CD4-positive, CD25-positive, alpha-beta regulatory T cell (primary cell): ENCODE measurements around the gene PCCA. TPM values are rescaled to one million over a fixed set of nuclear protein-coding genes. Genes with fewer than 3 reads are reported as not detected.
"Not testable (repeated sequence)": the region's sequence is repeated elsewhere in the genome, so short reads cannot be mapped to it uniquely, and the experiment has no call there.

ENCODE experiments used
- ATAC-seq, 2 donors: fragments of 150-1000 bp; cut with Tn5 transposase; one replicate each; pipeline ENCODE4 v1.10.0; 2021; ENCODE audit warnings: low read depth in 2 of 2, moderate number of reproducible peaks in 2 of 2, moderate library complexity in 1 of 2
- DNase-seq, 3 donors: peaks; one replicate each; pipeline versions ENCODE4 v3.0.0 to v3.0.0-alpha.2; 2012 to 2022; ENCODE audit warnings: mixed read lengths in 1 of 3
- H3K27ac ChIP-seq: one replicate; pipeline ENCODE4 v1.7.0; 2013; ENCODE audit warnings: mild to moderate bottlenecking, low read length; ENCODE audit not compliant: insufficient read depth, poor library complexity, severe bottlenecking
- H3K27me3 ChIP-seq: one replicate; pipeline ENCODE4 v1.7.0; 2013; ENCODE audit warnings: low read length; ENCODE audit not compliant: control insufficient read depth, insufficient read depth
- H3K36me3 ChIP-seq: one replicate; pipeline ENCODE4 v1.7.0; 2013; ENCODE audit warnings: mild to moderate bottlenecking, low read length, moderate library complexity; ENCODE audit not compliant: control insufficient read depth, insufficient read depth
- H3K4me1 ChIP-seq: 2 replicates; pipeline ENCODE4 v1.7.0; 2013; ENCODE audit warnings: mild to moderate bottlenecking, low read length; ENCODE audit not compliant: insufficient read depth, control insufficient read depth, poor library complexity, severe bottlenecking
- H3K4me3 ChIP-seq: one replicate; pipeline ENCODE4 v1.7.0; 2013; ENCODE audit warnings: low read depth, mild to moderate bottlenecking, low read length, moderate library complexity
- H3K9me3 ChIP-seq, 2 experiments: 1 replicate in 1 of 2; 2 replicates in 1 of 2; pipeline ENCODE4 v1.7.0; 2013; ENCODE audit warnings: low read length in 2 of 2, mild to moderate bottlenecking in 1 of 2, moderate library complexity in 1 of 2; ENCODE audit not compliant: control insufficient read depth in 2 of 2
- H3K27ac Mint-ChIP-seq, 3 donors: one replicate each; pipeline ENCODE4 v1.8.0; 2020 to 2022; ENCODE audit warnings: mild to moderate bottlenecking in 3 of 3, mixed read lengths in 3 of 3, moderate library complexity in 2 of 3
- H3K27me3 Mint-ChIP-seq: one replicate; pipeline ENCODE4 v1.8.0; 2022; ENCODE audit warnings: mild to moderate bottlenecking, mixed read lengths
- H3K36me3 Mint-ChIP-seq: one replicate; pipeline ENCODE4 v1.8.0; 2020; ENCODE audit warnings: mixed read lengths
- H3K4me1 Mint-ChIP-seq, 4 donors: one replicate each; pipeline ENCODE4 v1.8.0; 2020 to 2022; ENCODE audit warnings: mixed read lengths in 4 of 4, mild to moderate bottlenecking in 1 of 4
- H3K4me3 Mint-ChIP-seq, 4 donors: one replicate each; pipeline ENCODE4 v1.8.0; 2020 to 2022; ENCODE audit warnings: mild to moderate bottlenecking in 4 of 4, mixed read lengths in 4 of 4, moderate library complexity in 3 of 4
- H3K9me3 Mint-ChIP-seq, 7 donors: one replicate each; pipeline ENCODE4 v1.8.0; 2020 to 2022; ENCODE audit warnings: mixed read lengths in 7 of 7, mild to moderate bottlenecking in 3 of 7, moderate library complexity in 2 of 7
- polyA plus RNA-seq, 4 donors: library from polyadenylated mRNA; unstranded; fragments of 300-500 nt; fragmentation: Illumina TruSeq; gene quantifications; one replicate each; pipeline ENCODE4 v1.2.3, GENCODE V29; 2021
- total RNA-seq: library from RNA; stranded (reverse); gene quantifications from one replicate; pipeline ENCODE4 v1.2.3, GENCODE V29; 2022

The PCCA gene
- total and polyA plus RNA-seq, 5 donors from 2014 or later: 8.0 to 14.8 (median 10.4) TPM

DNA sequence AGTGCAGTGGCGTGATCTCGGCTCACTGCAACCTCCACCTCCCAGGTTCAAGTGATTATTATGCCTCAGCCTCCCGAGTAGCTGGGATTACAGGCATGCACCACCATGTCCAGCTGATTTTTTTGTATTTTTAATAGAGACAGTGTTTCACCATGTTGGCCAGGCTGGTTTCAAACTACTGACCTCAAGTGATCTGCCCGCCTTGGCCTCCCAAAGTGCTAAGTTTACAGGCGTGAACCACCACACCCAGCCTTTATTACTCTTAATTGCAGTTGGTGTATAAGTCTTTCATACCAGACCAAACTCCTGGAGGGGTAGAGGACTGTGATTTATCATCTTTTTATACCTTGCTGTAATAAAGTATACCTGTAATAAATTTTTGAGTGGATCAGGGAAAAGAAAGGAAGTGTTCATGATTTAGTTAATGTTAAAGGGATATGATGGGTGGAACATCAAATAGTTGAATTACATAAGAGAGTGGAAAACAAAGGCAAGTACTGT lies 52.6 kb downstream of the PCCA start:
- H3K9me3 ChIP-seq, H3K27me3 ChIP-seq, H3K4me3 ChIP-seq, H3K36me3 ChIP-seq, H3K4me1 ChIP-seq, ATAC-seq, H3K27ac ChIP-seq, H3K4me3 Mint-ChIP-seq, H3K27ac Mint-ChIP-seq, DNase-seq, H3K9me3 Mint-ChIP-seq, H3K27me3 Mint-ChIP-seq: not testable (repeated sequence)
- Mint-ChIP-seq H3K36me3 (peaks cover 33% of the 10 kb centered on the region), H3K4me1 (peaks cover 0 to 16% (median 5%) of the 10 kb centered on the region in 4 donors)

GRCh38 chr13:100146534-100146933 lies 57.6 kb downstream of the PCCA start:
- no peaks in the 10 kb centered on the region for H3K27me3 Mint-ChIP-seq
- peaks cover 0 to 4% (median 0%) of the 10 kb centered on the region in 7 donors for H3K9me3 Mint-ChIP-seq
- peaks cover 0 to 3% (median 0%) of the 10 kb centered on the region in 4 donors for H3K4me1 Mint-ChIP-seq
- Histone ChIP-seq H3K36me3 (peaks cover 12% of the 10 kb centered on the region), H3K9me3 (no peaks in the 10 kb centered on the region), H3K27me3 (no peaks in the 10 kb centered on the region), H3K4me1 (no peaks in the 10 kb centered on the region), H3K4me3 (no peak overlapping the region), H3K27ac (no peak overlapping the region)
- H3K27ac Mint-ChIP-seq: no peak overlapping the region
- no peak for ATAC-seq
- DNase-seq: no peak
- H3K4me3 Mint-ChIP-seq: no peak overlapping the region
- peaks cover 34% of the 10 kb centered on the region for H3K36me3 Mint-ChIP-seq

DNA sequence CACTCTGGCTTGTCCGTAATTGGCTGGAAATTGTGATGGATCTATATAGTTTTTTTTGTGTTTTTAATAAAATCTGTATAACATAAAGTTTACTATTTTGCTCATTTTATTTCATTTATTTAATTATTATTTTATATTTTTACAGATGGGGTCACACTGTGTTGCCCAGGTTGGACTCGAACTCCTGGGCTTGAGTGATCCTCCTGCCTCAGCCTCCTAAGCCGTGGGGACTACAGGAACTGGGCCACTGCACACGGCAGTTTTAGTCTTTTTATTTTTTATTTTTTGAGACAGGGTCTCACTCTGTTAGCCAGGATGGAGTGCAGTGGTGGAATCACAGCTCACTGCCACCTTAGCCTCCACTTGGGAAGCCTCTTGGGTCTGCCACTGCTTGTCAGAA lies 58.9 kb downstream of the PCCA start:
- DNase-seq: no peak
- H3K4me3 ChIP-seq: no peak overlapping the region
- no peaks in the 10 kb centered on the region for H3K27me3 Mint-ChIP-seq
- no peaks in the 10 kb centered on the region for H3K27me3 ChIP-seq
- H3K4me1 Mint-ChIP-seq: no peaks in the 10 kb centered on the region
- H3K4me1 ChIP-seq: no peaks in the 10 kb centered on the region
- no peak overlapping the region for H3K27ac ChIP-seq
- peaks cover 12% of the 10 kb centered on the region for H3K36me3 ChIP-seq
- H3K9me3 Mint-ChIP-seq: peaks cover 0 to 4% (median 0%) of the 10 kb centered on the region in 7 donors
- H3K4me3 Mint-ChIP-seq: no peak overlapping the region
- H3K36me3 Mint-ChIP-seq: peaks cover 33% of the 10 kb centered on the region
- no peak overlapping the region for H3K27ac Mint-ChIP-seq
- no peak for ATAC-seq
- H3K9me3 ChIP-seq: no peaks in the 10 kb centered on the region

GRCh38 chr13:100148422-100148821 lies 59.5 kb downstream of the PCCA start:
- H3K27ac ChIP-seq: no peak overlapping the region
- H3K4me1 Mint-ChIP-seq: peaks cover 0 to 1% (median 0%) of the 10 kb centered on the region in 4 donors
- no peak overlapping the region for H3K4me3 ChIP-seq
- peaks cover 33% of the 10 kb centered on the region for H3K36me3 Mint-ChIP-seq
- ATAC-seq (no peak), DNase-seq (no peak)
- no peaks in the 10 kb centered on the region for H3K4me1 ChIP-seq
- H3K4me3 Mint-ChIP-seq: no peak overlapping the region
- no peak overlapping the region for H3K27ac Mint-ChIP-seq
- no peaks in the 10 kb centered on the region for H3K9me3 ChIP-seq
- H3K27me3 ChIP-seq: no peaks in the 10 kb centered on the region
- H3K36me3 ChIP-seq: peaks cover 12% of the 10 kb centered on the region
- H3K9me3 Mint-ChIP-seq: peaks cover 0 to 4% (median 0%) of the 10 kb centered on the region in 7 donors
- no peaks in the 10 kb centered on the region for H3K27me3 Mint-ChIP-seq

GRCh38 chr13:100149389-100149788 lies 60.5 kb downstream of the PCCA start:
- Histone ChIP-seq H3K4me1 (no peaks in the 10 kb centered on the region), H3K36me3 (peaks cover 12% of the 10 kb centered on the region), H3K9me3 (no peaks in the 10 kb centered on the region), H3K27me3 (no peaks in the 10 kb centered on the region), H3K4me3 (no peak overlapping the region), H3K27ac (no peak overlapping the region)
- Mint-ChIP-seq H3K27ac (no peak overlapping the region), H3K27me3 (no peaks in the 10 kb centered on the region), H3K4me1 (peaks cover 0 to 1% (median 0%) of the 10 kb centered on the region in 4 donors), H3K4me3 (no peak overlapping the region), H3K9me3 (peaks cover 0 to 4% (median 0%) of the 10 kb centered on the region in 7 donors), H3K36me3 (peaks cover 35% of the 10 kb centered on the region)
- DNase-seq: no peak
- ATAC-seq: no peak

- H3K4me1 ChIP-seq, H3K9me3 Mint-ChIP-seq, DNase-seq, H3K4me3 Mint-ChIP-seq, H3K4me1 Mint-ChIP-seq, ATAC-seq, H3K27ac Mint-ChIP-seq, H3K9me3 ChIP-seq, H3K36me3 ChIP-seq, H3K27me3 ChIP-seq, H3K4me3 ChIP-seq, H3K27ac ChIP-seq, H3K27me3 Mint-ChIP-seq: not testable (repeated sequence)
- H3K36me3 Mint-ChIP-seq: peaks cover 32% of the 10 kb centered on the region
Measured at GRCh38 chr13:100150711-100151110, 61.8 kb downstream of the PCCA start.

- peaks cover 0 to 5% (median 0%) of the 10 kb centered on the region in 4 donors for H3K4me1 Mint-ChIP-seq
- H3K27ac ChIP-seq: no peak overlapping the region
Measured at GRCh38 chr13:100154842-100155416, 66.0 kb downstream of the PCCA start.

DNA sequence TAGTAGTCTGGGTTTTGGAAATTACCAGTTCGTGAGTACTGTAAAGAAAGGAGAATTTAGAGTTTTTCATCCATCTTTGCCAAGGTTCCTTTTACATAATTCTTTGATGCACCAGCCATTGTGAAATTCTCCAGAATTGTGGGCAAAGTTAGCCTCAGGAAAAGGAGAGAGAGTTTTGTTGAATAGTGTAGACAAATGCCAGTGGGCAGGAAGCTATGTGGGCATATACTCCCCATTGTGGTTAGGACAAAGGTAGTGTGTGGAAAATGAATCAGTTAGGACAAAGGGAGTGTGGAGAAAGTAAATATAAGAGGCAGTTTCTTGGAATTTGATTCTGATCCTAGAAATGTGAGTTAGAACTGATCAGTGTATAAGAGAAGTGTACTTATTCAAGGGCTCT lies 67.9 kb downstream of the PCCA start:
- Histone ChIP-seq H3K4me3 (no peak overlapping the region), H3K27me3 (no peaks in the 10 kb centered on the region), H3K36me3 (peaks cover 4% of the 10 kb centered on the region), H3K4me1 (no peaks in the 10 kb centered on the region), H3K9me3 (no peaks in the 10 kb centered on the region), H3K27ac (no peak overlapping the region)
- DNase-seq (no peak), ATAC-seq (no peak)
- no peaks in the 10 kb centered on the region for H3K27me3 Mint-ChIP-seq
- no peak overlapping the region for H3K27ac Mint-ChIP-seq
- H3K9me3 Mint-ChIP-seq: peaks cover 0 to 2% (median 0%) of the 10 kb centered on the region in 7 donors
- H3K4me1 Mint-ChIP-seq: peaks cover 0 to 5% (median 0%) of the 10 kb centered on the region in 4 donors
- no peak overlapping the region for H3K4me3 Mint-ChIP-seq
- peaks cover 36% of the 10 kb centered on the region for H3K36me3 Mint-ChIP-seq

More at GRCh38 chr13:100154842-100155416, 66.0 kb downstream of the PCCA start:
- Mint-ChIP-seq H3K36me3 (peaks cover 29% of the 10 kb centered on the region), H3K27ac (no peak overlapping the region), H3K9me3 (peaks cover 0 to 2% (median 0%) of the 10 kb centered on the region in 7 donors), H3K4me3 (no peak overlapping the region), H3K27me3 (no peaks in the 10 kb centered on the region)
- DNase-seq (no peak), ATAC-seq (no peak)
- H3K4me3 ChIP-seq: no peak overlapping the region
- H3K9me3 ChIP-seq: no peaks in the 10 kb centered on the region
- no peaks in the 10 kb centered on the region for H3K27me3 ChIP-seq
- H3K36me3 ChIP-seq: peaks cover 4% of the 10 kb centered on the region
- no peaks in the 10 kb centered on the region for H3K4me1 ChIP-seq
